Natural killer cell (primary cell): Measurements from ENCODE around the gene SH3BGRL. TPM values are rescaled to one million over a fixed set of nuclear protein-coding genes. Genes with fewer than 3 reads are reported as not detected.

ENCODE experiments used
- ATAC-seq, 3 donors: fragments of 150-1000 bp in 2 of 3; fragments of 200-7000 bp in 1 of 3; cut with Tn5 transposase; 1 replicate in 1 of 3; 2 replicates in 2 of 3; pipeline ENCODE4 v1.10.0; 2021; ENCODE audit warnings: mild to moderate bottlenecking in 2 of 3, moderate library complexity in 2 of 3
- DNase-seq, 2 donors: peaks; one replicate each; pipeline versions ENCODE4 v3.0.0 to v3.0.0-alpha.2; 2013 to 2021; ENCODE audit warnings: mixed read lengths in 1 of 2
- H3K27ac ChIP-seq: one replicate; pipeline ENCODE4 v1.5.1; 2013; ENCODE audit warnings: mild to moderate bottlenecking, low read length
- H3K27me3 ChIP-seq: one replicate; pipeline ENCODE4 v1.6.1; 2013; ENCODE audit warnings: low read length; ENCODE audit not compliant: control insufficient read depth, insufficient read depth
- H3K36me3 ChIP-seq: one replicate; pipeline ENCODE4 v1.6.1; 2013; ENCODE audit warnings: low read length; ENCODE audit not compliant: control insufficient read depth, insufficient read depth
- H3K4me1 ChIP-seq: one replicate; pipeline ENCODE4 v1.6.1; 2013; ENCODE audit warnings: low read length; ENCODE audit not compliant: control insufficient read depth, insufficient read depth
- H3K4me3 ChIP-seq: one replicate; pipeline ENCODE4 v1.5.1; 2013; ENCODE audit warnings: low read length
- H3K9me3 ChIP-seq: one replicate; pipeline ENCODE4 v1.6.1; 2013; ENCODE audit warnings: low read length; ENCODE audit not compliant: control insufficient read depth, insufficient read depth
- H3K27ac Mint-ChIP-seq, 2 donors: one replicate each; pipeline ENCODE4 v1.8.0; 2022; ENCODE audit warnings: mild to moderate bottlenecking in 2 of 2, mixed read lengths in 2 of 2, moderate library complexity in 1 of 2
- H3K27me3 Mint-ChIP-seq, 2 donors: one replicate each; pipeline ENCODE4 v1.8.0; 2022; ENCODE audit warnings: low read depth in 2 of 2, mixed read lengths in 2 of 2
- H3K36me3 Mint-ChIP-seq: one replicate; pipeline ENCODE4 v1.8.0; 2022; ENCODE audit warnings: mixed read lengths
- H3K4me1 Mint-ChIP-seq, 2 donors: one replicate each; pipeline ENCODE4 v1.8.0; 2022; ENCODE audit warnings: mixed read lengths in 2 of 2
- H3K4me3 Mint-ChIP-seq: one replicate; pipeline ENCODE4 v1.8.0; 2022; ENCODE audit warnings: mild to moderate bottlenecking, moderate library complexity, mixed read lengths
- H3K9me3 Mint-ChIP-seq, 2 donors: one replicate each; pipeline ENCODE4 v1.8.0; 2022; ENCODE audit warnings: mixed read lengths in 2 of 2
- CTCF ChIP-seq: fragments of 200-600 bp; IDR thresholded peaks from one replicate; pipeline ENCODE4 v1.8.0; 2022; ENCODE audit warnings: antibody characterized with exemption
- WGBS: methylation state at CpG from one replicate; pipeline ENCODE4 v1.1.7; 2013; ENCODE audit warnings: missing lambda C conversion rate; ENCODE audit not compliant: insufficient coverage; 5-methylcytosine and 5-hydroxymethylcytosine counted together
- intact Hi-C: fragments of 100-400 bp; cut with micrococcal nuclease; formaldehyde crosslinking; loops from one replicate; pipeline ENCODE4 v1.14.2; 2022
- total RNA-seq, 4 donors: library from RNA; stranded (reverse); fragments of 120-200 nt in 1 of 4; gene quantifications; one replicate each; pipeline versions ENCODE4 v1.2.3 to v1.2.4, GENCODE V29; 2013 to 2022

The SH3BGRL gene
- total RNA-seq, 3 donors from 2014 or later (not counting 1 experiment from before 2014, with no cell fraction given) = 103 to 108 (median 108) TPM

GRCh38 chrX:81301877-81302276 lies 100.0 kb downstream of the SH3BGRL start:
- Histone ChIP-seq H3K27ac (no peak overlapping the region), H3K36me3 (no peaks in the 10 kb centered on the region), H3K4me1 (no peaks in the 10 kb centered on the region), H3K4me3 (no peak overlapping the region), H3K9me3 (no peaks in the 10 kb centered on the region), H3K27me3 (no peaks in the 10 kb centered on the region)
- no peak for TF ChIP-seq CTCF
- ATAC-seq (no peak), DNase-seq (no peak)
- intact Hi-C loops = no loop called here
- Mint-ChIP-seq H3K27me3 (no peaks in the 10 kb centered on the region), H3K27ac (no peak overlapping the region), H3K4me3 (no peak overlapping the region), H3K9me3 (no peaks in the 10 kb centered on the region), H3K4me1 (peaks cover 14 to 26% of the 10 kb centered on the region in 2 donors), H3K36me3 (no peaks in the 10 kb centered on the region)
- no CpG with 5 or more reads among the region's 1 CpG for WGBS

- H3K36me3 Mint-ChIP-seq = no peaks in the 10 kb centered on the region
- ATAC-seq (no peak), DNase-seq (no peak)
- no peaks in the 10 kb centered on the region for H3K27me3 Mint-ChIP-seq
- Histone ChIP-seq H3K4me3 (no peak overlapping the region), H3K27me3 (no peaks in the 10 kb centered on the region), H3K27ac (no peak overlapping the region), H3K36me3 (no peaks in the 10 kb centered on the region), H3K9me3 (no peaks in the 10 kb centered on the region), H3K4me1 (no peaks in the 10 kb centered on the region)
- intact Hi-C loops = no loop called here
- H3K9me3 Mint-ChIP-seq = no peaks in the 10 kb centered on the region
- H3K4me1 Mint-ChIP-seq = peaks cover 14 to 31% of the 10 kb centered on the region in 2 donors
- H3K4me3 Mint-ChIP-seq = no peak overlapping the region
- no peak for TF ChIP-seq CTCF
- no peak overlapping the region for H3K27ac Mint-ChIP-seq
Observed at GRCh38 chrX:81304563-81304962, 102.7 kb downstream of the SH3BGRL start.

- ATAC-seq = no peak
- Histone ChIP-seq H3K9me3 (no peaks in the 10 kb centered on the region), H3K4me3 (no peak overlapping the region), H3K4me1 (no peaks in the 10 kb centered on the region), H3K27me3 (no peaks in the 10 kb centered on the region), H3K27ac (no peak overlapping the region), H3K36me3 (no peaks in the 10 kb centered on the region)
- Mint-ChIP-seq H3K36me3 (no peaks in the 10 kb centered on the region), H3K4me1 (peaks cover 14 to 31% of the 10 kb centered on the region in 2 donors), H3K27ac (no peak overlapping the region), H3K4me3 (no peak overlapping the region), H3K27me3 (no peaks in the 10 kb centered on the region), H3K9me3 (no peaks in the 10 kb centered on the region)
- no CpG with 5 or more reads among the region's 1 CpG for WGBS
- TF ChIP-seq CTCF = no peak
- no peak for DNase-seq
- intact Hi-C loops = no loop called here
Observed at GRCh38 chrX:81305240-81305639, 103.3 kb downstream of the SH3BGRL start.

- DNase-seq (no peak), ATAC-seq (no peak)
- TF ChIP-seq CTCF = no peak
- H3K4me3 Mint-ChIP-seq = no peak overlapping the region
- H3K4me1 Mint-ChIP-seq = peaks cover 14 to 40% of the 10 kb centered on the region in 2 donors
- H3K9me3 Mint-ChIP-seq = no peaks in the 10 kb centered on the region
- H3K27me3 ChIP-seq = no peaks in the 10 kb centered on the region
- whole genome bisulfite sequencing = 98% methylated on average over 5 of the region's 7 CpGs
- H3K9me3 ChIP-seq = no peaks in the 10 kb centered on the region
- no peaks in the 10 kb centered on the region for H3K36me3 Mint-ChIP-seq
- H3K4me1 ChIP-seq = no peaks in the 10 kb centered on the region
- H3K4me3 ChIP-seq = no peak overlapping the region
- no peaks in the 10 kb centered on the region for H3K27me3 Mint-ChIP-seq
- no peak overlapping the region for H3K27ac Mint-ChIP-seq
- no peak overlapping the region for H3K27ac ChIP-seq
- no peaks in the 10 kb centered on the region for H3K36me3 ChIP-seq
- intact Hi-C loops = no loop called here
Observed at GRCh38 chrX:81308086-81308829, 106.4 kb downstream of the SH3BGRL start.
